ENCODE measurements around the gene STXBP5. TPM values are rescaled to one million over a fixed set of nuclear protein-coding genes. Genes with fewer than 3 reads are reported as not detected.

Gene STXBP5
- total RNA-seq, 1 donor from 2014 or later, result 10.7 TPM

DNA sequence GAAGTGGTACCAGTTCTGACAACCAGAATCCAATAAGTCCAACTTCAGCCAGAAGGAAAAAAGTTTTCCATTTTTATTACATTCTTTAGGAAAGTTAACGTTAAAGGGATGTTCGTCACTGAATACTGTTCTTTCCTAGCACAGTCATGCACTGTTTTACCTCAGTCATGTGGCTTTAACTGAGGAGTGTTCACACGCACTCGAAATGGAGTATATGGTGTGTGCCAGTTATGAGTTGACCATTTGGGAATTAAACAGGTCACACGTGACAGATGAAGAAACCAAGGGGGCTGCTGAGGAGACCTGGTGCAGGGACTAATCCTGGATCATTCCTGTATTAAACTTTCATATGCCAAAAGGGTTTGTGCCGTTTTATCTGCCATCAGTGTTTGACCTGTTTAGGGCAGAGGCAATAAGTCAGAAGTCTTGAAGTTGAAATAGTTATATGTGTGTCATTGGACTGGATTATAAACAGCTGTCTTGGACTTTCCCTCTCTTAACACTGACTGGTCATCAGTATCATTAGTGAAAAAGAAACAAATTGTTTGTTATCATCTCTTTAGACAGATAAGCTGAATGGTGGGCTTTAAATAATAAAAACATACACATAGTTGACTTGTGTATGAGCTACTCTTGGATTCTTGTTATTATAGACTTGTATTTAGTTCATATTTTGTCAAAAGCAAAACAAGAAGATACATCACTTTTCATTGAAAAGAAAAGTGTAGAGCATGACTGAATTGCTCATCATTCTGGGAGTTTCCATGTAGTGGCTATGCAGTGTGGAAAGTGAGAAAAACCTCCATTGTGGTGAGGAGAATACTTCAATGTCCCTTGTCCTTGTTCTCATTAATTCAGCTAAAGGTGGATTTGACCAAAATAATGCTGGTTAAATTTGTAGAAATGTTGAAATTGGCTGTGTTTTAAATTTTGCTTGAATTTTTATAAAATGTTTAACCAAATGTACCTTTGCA, 180.8 kb downstream of the STXBP5 start:
- peaks cover 7% of the 10 kb centered on the region for H3K9me3 Mint-ChIP-seq

DNA sequence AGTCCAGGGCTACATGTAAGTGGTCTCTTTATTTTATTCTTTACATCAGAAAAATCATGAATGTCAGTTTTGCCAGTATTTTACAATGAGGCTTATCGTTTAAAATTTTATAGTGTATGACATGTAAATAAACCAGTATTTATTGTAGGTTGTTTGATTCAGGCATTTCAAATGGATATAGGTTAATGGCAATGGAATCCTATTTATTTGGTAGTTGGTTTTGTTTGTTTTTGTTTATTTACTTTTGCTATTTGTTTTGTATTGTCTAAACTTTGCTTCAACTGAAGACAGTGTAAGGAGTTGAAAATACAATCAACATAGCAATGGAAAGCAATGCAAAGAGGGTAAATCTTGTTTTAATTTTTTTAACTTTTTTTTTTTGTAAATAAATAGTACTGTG, 185.2 kb downstream of the STXBP5 start:
- TF ChIP-seq, protein P1, sequence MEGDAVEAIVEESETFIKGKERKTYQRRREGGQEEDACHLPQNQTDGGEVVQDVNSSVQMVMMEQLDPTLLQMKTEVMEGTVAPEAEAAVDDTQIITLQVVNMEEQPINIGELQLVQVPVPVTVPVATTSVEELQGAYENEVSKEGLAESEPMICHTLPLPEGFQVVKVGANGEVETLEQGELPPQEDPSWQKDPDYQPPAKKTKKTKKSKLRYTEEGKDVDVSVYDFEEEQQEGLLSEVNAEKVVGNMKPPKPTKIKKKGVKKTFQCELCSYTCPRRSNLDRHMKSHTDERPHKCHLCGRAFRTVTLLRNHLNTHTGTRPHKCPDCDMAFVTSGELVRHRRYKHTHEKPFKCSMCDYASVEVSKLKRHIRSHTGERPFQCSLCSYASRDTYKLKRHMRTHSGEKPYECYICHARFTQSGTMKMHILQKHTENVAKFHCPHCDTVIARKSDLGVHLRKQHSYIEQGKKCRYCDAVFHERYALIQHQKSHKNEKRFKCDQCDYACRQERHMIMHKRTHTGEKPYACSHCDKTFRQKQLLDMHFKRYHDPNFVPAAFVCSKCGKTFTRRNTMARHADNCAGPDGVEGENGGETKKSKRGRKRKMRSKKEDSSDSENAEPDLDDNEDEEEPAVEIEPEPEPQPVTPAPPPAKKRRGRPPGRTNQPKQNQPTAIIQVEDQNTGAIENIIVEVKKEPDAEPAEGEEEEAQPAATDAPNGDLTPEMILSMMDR (conservative IDR thresholded peaks at IDR 0.05), result no peak
- no peak for DNase-seq (ENCODE audit: low read depth, low spot score)
- Mint-ChIP-seq H3K9me3 (no peaks in the 10 kb centered on the region), H3K27ac (ENCODE audit: unreplicated experiment) (no peak overlapping the region), H3K4me1 (peaks cover 7% of the 10 kb centered on the region), H3K36me3 (ENCODE audit: low read depth) (peaks cover 3% of the 10 kb centered on the region), H3K4me3 (no peak overlapping the region), H3K27me3 (ENCODE audit: low read depth) (no peaks in the 10 kb centered on the region)

More for the DNA sequence above, 180.8 kb downstream of the STXBP5 start:
- Mint-ChIP-seq H3K4me1 (no peaks in the 10 kb centered on the region), H3K27me3 (ENCODE audit: low read depth) (no peaks in the 10 kb centered on the region), H3K27ac (ENCODE audit: unreplicated experiment) (no peak overlapping the region), H3K36me3 (ENCODE audit: low read depth) (peaks cover 20% of the 10 kb centered on the region), H3K4me3 (no peak overlapping the region)
- TF ChIP-seq, protein P1 (conservative IDR thresholded peaks at IDR 0.05), result no peak
- no peak for DNase-seq (ENCODE audit: low read depth, low spot score)

DNA sequence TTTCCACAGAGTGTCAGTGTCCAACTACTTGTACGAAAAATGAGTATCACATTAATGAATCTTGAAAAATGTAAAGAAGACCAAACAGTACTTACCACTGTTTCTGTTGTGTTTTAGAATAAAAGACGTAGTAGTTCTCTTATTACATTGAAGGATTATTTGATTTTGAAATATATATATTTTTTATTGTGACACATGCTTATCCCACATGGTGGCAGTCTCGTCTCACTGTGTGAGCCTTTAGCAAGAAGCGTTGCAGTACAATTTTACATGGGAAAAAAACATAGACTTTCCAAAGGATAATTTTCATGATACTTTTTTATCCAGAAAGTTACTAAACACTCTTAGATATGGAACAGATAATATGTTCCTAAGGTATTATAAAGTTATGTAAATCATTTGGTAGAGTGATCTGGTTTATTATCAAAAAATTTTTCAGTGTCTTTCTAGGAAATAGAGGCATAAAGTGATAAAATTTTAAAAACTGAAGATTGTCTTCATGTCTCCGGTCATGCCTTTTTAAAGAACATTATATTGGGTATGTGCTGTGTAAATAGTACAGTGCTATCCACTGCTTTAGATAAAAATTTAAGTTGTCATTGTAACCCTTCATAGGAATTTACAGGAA, 186.8 kb downstream of the STXBP5 start:
- H3K4me3 Mint-ChIP-seq, result no peak overlapping the region
- no peaks in the 10 kb centered on the region for H3K27me3 Mint-ChIP-seq (ENCODE audit: low read depth)
- no peaks in the 10 kb centered on the region for H3K36me3 Mint-ChIP-seq (ENCODE audit: low read depth)
- no peak for DNase-seq (ENCODE audit: low read depth, low spot score)
- H3K4me1 Mint-ChIP-seq, result peaks cover 12% of the 10 kb centered on the region
- no peaks in the 10 kb centered on the region for H3K9me3 Mint-ChIP-seq
- TF ChIP-seq, protein P1 (conservative IDR thresholded peaks at IDR 0.05), result peak; percentile 77
- H3K27ac Mint-ChIP-seq (ENCODE audit: unreplicated experiment), result no peak overlapping the region

DNA sequence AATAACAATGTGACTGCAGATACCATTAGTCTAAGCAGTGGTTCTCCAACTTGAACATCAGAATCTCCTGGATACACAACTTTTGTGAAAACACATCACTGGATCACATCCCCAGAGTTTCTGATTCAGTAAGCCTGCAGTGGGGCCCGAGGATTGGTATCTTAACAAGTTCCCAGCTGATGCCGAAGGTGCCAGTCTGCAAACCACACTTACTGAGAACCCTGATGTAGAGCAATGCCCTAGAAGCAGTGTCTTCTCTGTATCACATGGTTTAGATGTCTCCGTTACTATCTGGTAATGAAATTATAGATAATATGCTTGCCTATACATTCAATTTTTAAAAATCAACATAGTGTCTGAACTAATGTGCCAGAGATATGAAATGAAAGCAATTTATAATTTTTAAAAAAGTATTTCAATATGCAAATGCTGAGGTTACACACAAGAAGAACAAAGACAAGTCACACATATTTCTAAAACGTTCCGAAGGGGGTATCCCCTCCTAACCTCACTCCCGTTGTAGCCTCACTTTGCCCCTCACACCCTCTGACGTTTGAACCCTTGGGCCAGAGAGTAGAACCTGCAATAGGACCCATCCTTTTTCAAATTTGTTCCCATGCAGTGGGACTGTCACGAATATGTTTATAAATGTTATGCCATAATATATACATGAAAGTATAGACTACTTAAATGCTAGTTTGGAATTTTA, 188.9 kb downstream of the STXBP5 start:
- no peaks in the 10 kb centered on the region for H3K36me3 Mint-ChIP-seq (ENCODE audit: low read depth)

DNA sequence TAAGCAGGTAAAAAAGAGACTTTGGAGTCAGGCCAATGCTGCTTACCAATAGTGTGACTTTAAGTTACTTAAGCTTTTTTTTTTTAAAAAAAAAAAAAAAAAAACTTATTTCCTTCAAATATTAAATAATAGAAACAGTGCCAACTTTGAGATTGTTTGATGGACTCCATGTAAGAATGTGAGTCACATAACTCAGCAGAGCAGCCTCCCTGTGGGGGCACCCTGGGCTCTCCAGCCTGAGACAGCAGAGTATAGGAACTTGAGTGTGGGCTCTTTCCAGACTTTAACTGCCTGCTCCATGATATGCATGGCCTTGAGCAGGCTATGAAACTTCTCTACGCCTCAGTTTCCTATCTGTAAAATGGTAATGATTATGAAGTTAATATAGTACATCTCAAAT, 190.9 kb downstream of the STXBP5 start:
- Mint-ChIP-seq H3K9me3 (peaks cover 3% of the 10 kb centered on the region), H3K27me3 (ENCODE audit: low read depth) (no peaks in the 10 kb centered on the region), H3K27ac (ENCODE audit: unreplicated experiment) (no peak overlapping the region), H3K4me3 (no peak overlapping the region), H3K4me1 (peaks cover 19% of the 10 kb centered on the region), H3K36me3 (ENCODE audit: low read depth) (peaks cover 3% of the 10 kb centered on the region)
- no peak for DNase-seq (ENCODE audit: low read depth, low spot score)
- TF ChIP-seq, protein P1 (conservative IDR thresholded peaks at IDR 0.05), result no peak

More for the DNA sequence above, 188.9 kb downstream of the STXBP5 start:
- TF ChIP-seq, protein P1 (conservative IDR thresholded peaks at IDR 0.05), result no peak
- no peaks in the 10 kb centered on the region for H3K27me3 Mint-ChIP-seq (ENCODE audit: low read depth)
- DNase-seq (ENCODE audit: low read depth, low spot score), result no peak
- H3K27ac Mint-ChIP-seq (ENCODE audit: unreplicated experiment), result no peak overlapping the region
- no peak overlapping the region for H3K4me3 Mint-ChIP-seq
- no peaks in the 10 kb centered on the region for H3K9me3 Mint-ChIP-seq
- H3K4me1 Mint-ChIP-seq, result peaks cover 19% of the 10 kb centered on the region
